NCI-H187 treated with DMSO at 0.1 percent for 48 hours (cell line): ENCODE measurements around the gene DOK5.

Experiments
- DNase-seq: peaks from one replicate; lab custom pipeline; 2025; lab: John Stamatoyannopoulos, UW

DOK5 gene

GRCh38 chr20:54646156-54646517 lies 170.7 kb downstream of the DOK5 start:
- no peak for DNase-seq

GRCh38 chr20:54648421-54649142 lies 173.2 kb downstream of the DOK5 start:
- no peak for DNase-seq

- peak; percentile 42 for DNase-seq
These were observed 174.1 kb downstream of the DOK5 start for GRCh38 chr20:54649511-54649962.

GRCh38 chr20:54650052-54650719 lies 174.8 kb downstream of the DOK5 start:
- DNase-seq: no peak

- DNase-seq: no peak
These were observed 175.9 kb downstream of the DOK5 start for GRCh38 chr20:54651252-54651651.

GRCh38 chr20:54654450-54654849 lies 179.1 kb downstream of the DOK5 start:
- no peak for DNase-seq

- DNase-seq: no peak
These were observed 182.0 kb downstream of the DOK5 start for GRCh38 chr20:54657268-54657826.

- no peak for DNase-seq
These were observed 183.1 kb downstream of the DOK5 start for GRCh38 chr20:54658525-54658924.

GRCh38 chr20:54661265-54661664 lies 185.9 kb downstream of the DOK5 start:
- DNase-seq: no peak

- DNase-seq: no peak
These were observed 186.6 kb downstream of the DOK5 start for GRCh38 chr20:54661880-54662465.

- DNase-seq: no peak
These were observed 190.4 kb downstream of the DOK5 start for GRCh38 chr20:54665812-54666211.

GRCh38 chr20:54668271-54669039 lies 193.1 kb downstream of the DOK5 start:
- DNase-seq: no peak

- DNase-seq: no peak
These were observed 193.6 kb downstream of the DOK5 start for GRCh38 chr20:54669040-54669363.

GRCh38 chr20:54678253-54678652 lies 202.9 kb downstream of the DOK5 start:
- no peak for DNase-seq

GRCh38 chr20:54680439-54680838 lies 205.0 kb downstream of the DOK5 start:
- no peak for DNase-seq

- DNase-seq: no peak
These were observed 205.7 kb downstream of the DOK5 start for GRCh38 chr20:54680872-54681619.

GRCh38 chr20:54681869-54682268 lies 206.5 kb downstream of the DOK5 start:
- DNase-seq: no peak

GRCh38 chr20:54688476-54688875 lies 213.1 kb downstream of the DOK5 start:
- DNase-seq: no peak

- no peak for DNase-seq
These were observed 214.9 kb downstream of the DOK5 start for GRCh38 chr20:54690323-54690722.

- DNase-seq: no peak
These were observed 215.9 kb downstream of the DOK5 start for GRCh38 chr20:54691327-54691726.

- no peak for DNase-seq
These were observed 216.9 kb downstream of the DOK5 start for GRCh38 chr20:54692168-54692887.
